ENCODE measurements around the gene RAD51B. TPM values are rescaled to one million over a fixed set of nuclear protein-coding genes. Genes with fewer than 3 reads are reported as not detected.

Gene RAD51B
- total and polyA plus RNA-seq, 2 of the 13 experiments (the other 11 are each of a cell fraction or from before 2014, with no cell fraction given), result 7.0 to 9.5 TPM

GRCh38 chr14:68403191-68404145, 583.9 kb downstream of the RAD51B start:
- FAIRE-seq (no peak), DNase-seq (ENCODE audit: low spot score) (no peak), ATAC-seq (no peak)
- TF ChIP-seq, protein P1, sequence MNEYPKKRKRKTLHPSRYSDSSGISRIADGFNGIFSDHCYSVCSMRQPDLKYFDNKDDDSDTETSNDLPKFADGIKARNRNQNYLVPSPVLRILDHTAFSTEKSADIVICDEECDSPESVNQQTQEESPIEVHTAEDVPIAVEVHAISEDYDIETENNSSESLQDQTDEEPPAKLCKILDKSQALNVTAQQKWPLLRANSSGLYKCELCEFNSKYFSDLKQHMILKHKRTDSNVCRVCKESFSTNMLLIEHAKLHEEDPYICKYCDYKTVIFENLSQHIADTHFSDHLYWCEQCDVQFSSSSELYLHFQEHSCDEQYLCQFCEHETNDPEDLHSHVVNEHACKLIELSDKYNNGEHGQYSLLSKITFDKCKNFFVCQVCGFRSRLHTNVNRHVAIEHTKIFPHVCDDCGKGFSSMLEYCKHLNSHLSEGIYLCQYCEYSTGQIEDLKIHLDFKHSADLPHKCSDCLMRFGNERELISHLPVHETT (CRISPR knock-in tag; conservative IDR thresholded peaks at IDR 0.05), result no peak
- TF ChIP-seq NFE2L2 (IDR thresholded peaks at IDR 0.05; ENCODE audit: low read length), result no peak
- TF ChIP-seq SATB2 (CRISPR knock-in tag; IDR thresholded peaks at IDR 0.05), result no peak
- TF ChIP-seq ZNF720 (CRISPR knock-in tag; IDR thresholded peaks at IDR 0.05), result no peak
- no peak for TF ChIP-seq FOXC1 (CRISPR knock-in tag; IDR thresholded peaks at IDR 0.05; ENCODE audit: borderline replicate concordance)
- no peak for TF ChIP-seq ZNF331 (CRISPR knock-in tag; IDR thresholded peaks at IDR 0.05)
- TF ChIP-seq RBFOX2 (IDR thresholded peaks at IDR 0.05; ENCODE audit: low read depth, low read length), result no peak
- no peak for TF ChIP-seq ZFP62 (CRISPR knock-in tag; IDR thresholded peaks at IDR 0.05)
- TF ChIP-seq MTERF4 (CRISPR knock-in tag; IDR thresholded peaks at IDR 0.05), result no peak
- TF ChIP-seq ZSCAN22 (CRISPR knock-in tag; IDR thresholded peaks at IDR 0.05), result no peak
- no peak for TF ChIP-seq ZFP36L2 (CRISPR knock-in tag; IDR thresholded peaks at IDR 0.05)
- no peak for TF ChIP-seq ZNF703 (CRISPR knock-in tag; IDR thresholded peaks at IDR 0.05; ENCODE audit: borderline replicate concordance)
- TF ChIP-seq ZSCAN31 (CRISPR knock-in tag; IDR thresholded peaks at IDR 0.05; ENCODE audit: low read depth), result no peak
- TF ChIP-seq MLLT10 (CRISPR knock-in tag; IDR thresholded peaks at IDR 0.05), result no peak
- TF ChIP-seq ZNF253 (CRISPR knock-in tag; IDR thresholded peaks at IDR 0.05; ENCODE audit: borderline replicate concordance), result no peak
- Histone ChIP-seq H3K9me3 (ENCODE audit: low read length) (no peaks in the 10 kb centered on the region), H3K79me2 (ENCODE audit: insufficient read depth, low read length) (no peaks in the 10 kb centered on the region), H3K9ac (ENCODE audit: insufficient read depth, low read depth, low read length) (no peak overlapping the region), H2AFZ (ENCODE audit: low read length) (no peak overlapping the region), H4K20me1 (ENCODE audit: insufficient read depth, low read length) (no peaks in the 10 kb centered on the region), H3K4me1 (ENCODE audit: insufficient read depth, low read length) (no peaks in the 10 kb centered on the region), H3K27ac (ENCODE audit: extremely low read length, insufficient read depth, low read length) (no peak overlapping the region), H3K4me3 (replicated peaks in 1 of 3; ENCODE audit: insufficient read depth in 1 of 3, low read depth in 2 of 3, low read length in 3 of 3) (no peak overlapping the region), H3K27me3 (ENCODE audit: control insufficient read depth in 1 of 2, insufficient read depth in 2 of 2, low read length in 2 of 2) (no peaks in the 10 kb centered on the region), H3K36me3 (replicated peaks in 1 of 2; ENCODE audit: control insufficient read depth in 1 of 2, insufficient read depth in 2 of 2, low read length in 2 of 2) (no peaks in the 10 kb centered on the region), H3K4me2 (ENCODE audit: low read depth, low read length) (no peak overlapping the region)
- intact Hi-C loops (cut with micrococcal nuclease; ENCODE audit: unreplicated experiment) (no loop called here), in situ Hi-C loops (cut with HindIII; ENCODE audit: extremely low pct_ligation_motif_present, low pct_unique_long_range_greater_than_20kb) (no loop called here)
- BruUV-seq (replicated peaks), result no TSS peak
- WGBS (ENCODE audit: low lambda C conversion rate), result 74% methylated on average over 4 of the region's 4 CpGs
- POLR2A ChIA-PET, result no interaction called here
- CTCF ChIA-PET (ENCODE audit: low intra/inter-chr PET ratio, low total read pairs), result no interaction called here

Measured in HepG2 (cell line).